ES-I3 (cell line): Measurements from ENCODE around the gene ATAD3B.
"Not testable (repeated sequence)": the region's sequence is repeated elsewhere in the genome, so short reads cannot be mapped to it uniquely, and the experiment has no call there.

Experiments used
- H3K36me3 ChIP-seq: 2 replicates; pipeline ENCODE4 v1.6.1; 2013; ENCODE audit warnings: mild to moderate bottlenecking, low read length, control low read depth, moderate library complexity; ENCODE audit not compliant: insufficient read depth
- H3K4me1 ChIP-seq: 2 replicates; pipeline ENCODE4 v1.6.1; 2013; ENCODE audit warnings: mild to moderate bottlenecking, control low read depth, low read length; ENCODE audit not compliant: insufficient read depth
- H3K9ac ChIP-seq: 2 replicates; pipeline ENCODE4 v1.6.1; 2013; ENCODE audit warnings: low read depth, mild to moderate bottlenecking, low read length, moderate library complexity
- H3K9me3 ChIP-seq: 2 replicates; pipeline ENCODE4 v1.6.1; 2013; ENCODE audit warnings: mild to moderate bottlenecking, low read length, moderate library complexity; ENCODE audit not compliant: control insufficient read depth, insufficient read depth

Gene ATAD3B

GRCh38 chr1:1516923-1517322 is 45.4 kb downstream of the ATAD3B start:
- H3K9ac ChIP-seq, H3K36me3 ChIP-seq, H3K4me1 ChIP-seq, H3K9me3 ChIP-seq: not testable (repeated sequence)

GRCh38 chr1:1517973-1518620 is 46.5 kb downstream of the ATAD3B start:
- H3K36me3 ChIP-seq, result peaks cover 4% of the 10 kb centered on the region; the same call in 1 of the 2 replicates
- no peak overlapping the region for H3K9ac ChIP-seq

GRCh38 chr1:1518621-1519007 is 47.0 kb downstream of the ATAD3B start:
- H3K36me3 ChIP-seq, H3K9me3 ChIP-seq, H3K9ac ChIP-seq, H3K4me1 ChIP-seq: not testable (repeated sequence)

More at GRCh38 chr1:1517973-1518620, 46.5 kb downstream of the ATAD3B start:
- no peaks in the 10 kb centered on the region for H3K9me3 ChIP-seq
- no peaks in the 10 kb centered on the region for H3K4me1 ChIP-seq

- H3K4me1 ChIP-seq, H3K9me3 ChIP-seq, H3K9ac ChIP-seq, H3K36me3 ChIP-seq: not testable (repeated sequence)
Observed at GRCh38 chr1:1519805-1520505, 48.4 kb downstream of the ATAD3B start.

GRCh38 chr1:1521331-1521730 is 49.8 kb downstream of the ATAD3B start:
- Histone ChIP-seq H3K9ac (no peak overlapping the region), H3K9me3 (no peaks in the 10 kb centered on the region), H3K4me1 (no peaks in the 10 kb centered on the region), H3K36me3 (no peaks in the 10 kb centered on the region; the same call in none of the 2 replicates)

- H3K4me1 ChIP-seq, H3K9ac ChIP-seq, H3K36me3 ChIP-seq, H3K9me3 ChIP-seq: not testable (repeated sequence)
Observed at GRCh38 chr1:1522536-1522935, 51.0 kb downstream of the ATAD3B start.

GRCh38 chr1:1523226-1523625 is 51.7 kb downstream of the ATAD3B start:
- H3K9ac ChIP-seq, H3K36me3 ChIP-seq, H3K9me3 ChIP-seq: not testable (repeated sequence)

GRCh38 chr1:1523651-1524050 is 52.1 kb downstream of the ATAD3B start:
- not testable (repeated sequence) for H3K4me1 ChIP-seq, H3K9me3 ChIP-seq, H3K36me3 ChIP-seq, H3K9ac ChIP-seq

More at GRCh38 chr1:1523226-1523625, 51.7 kb downstream of the ATAD3B start:
- not testable (repeated sequence) for H3K4me1 ChIP-seq

GRCh38 chr1:1524750-1525383 is 53.3 kb downstream of the ATAD3B start:
- not testable (repeated sequence) for H3K4me1 ChIP-seq, H3K9ac ChIP-seq, H3K9me3 ChIP-seq, H3K36me3 ChIP-seq

GRCh38 chr1:1526476-1526875 is 54.9 kb downstream of the ATAD3B start:
- not testable (repeated sequence) for H3K9ac ChIP-seq, H3K4me1 ChIP-seq, H3K36me3 ChIP-seq, H3K9me3 ChIP-seq

GRCh38 chr1:1527092-1527816 is 55.7 kb downstream of the ATAD3B start:
- Histone ChIP-seq H3K9ac (no peak overlapping the region), H3K36me3 (peaks cover 5% of the 10 kb centered on the region; the same call in 1 of the 2 replicates), H3K4me1 (no peaks in the 10 kb centered on the region), H3K9me3 (no peaks in the 10 kb centered on the region)

- H3K9me3 ChIP-seq, result no peaks in the 10 kb centered on the region
- peaks cover 5% of the 10 kb centered on the region; the same call in 1 of the 2 replicates for H3K36me3 ChIP-seq
- H3K4me1 ChIP-seq, result no peaks in the 10 kb centered on the region
- H3K9ac ChIP-seq, result no peak overlapping the region
Observed at GRCh38 chr1:1528301-1529267, 57.0 kb downstream of the ATAD3B start.

GRCh38 chr1:1529321-1529720 is 57.8 kb downstream of the ATAD3B start:
- Histone ChIP-seq H3K36me3 (peaks cover 5% of the 10 kb centered on the region; the same call in 1 of the 2 replicates), H3K9me3 (no peaks in the 10 kb centered on the region), H3K9ac (no peak overlapping the region), H3K4me1 (no peaks in the 10 kb centered on the region)

GRCh38 chr1:1529936-1530335 is 58.4 kb downstream of the ATAD3B start:
- H3K9ac ChIP-seq, result no peak overlapping the region
- no peaks in the 10 kb centered on the region for H3K4me1 ChIP-seq
- peaks cover 5% of the 10 kb centered on the region; the same call in 1 of the 2 replicates for H3K36me3 ChIP-seq
- H3K9me3 ChIP-seq, result no peaks in the 10 kb centered on the region
